NT2/D1 (cell line): ENCODE measurements around the gene ACOT9.

Experiments
- DNase-seq: peaks from one replicate; pipeline ENCODE4 v3.0.0-alpha.2; 2011; ENCODE audit warnings: low read depth, low spot score
- H3K27me3 ChIP-seq: 2 replicates; pipeline ENCODE4 v1.6.0; 2011; ENCODE audit warnings: mild to moderate bottlenecking; ENCODE audit not compliant: insufficient read length, insufficient read depth
- H3K36me3 ChIP-seq: 2 replicates; pipeline ENCODE4 v1.6.1; 2011; ENCODE audit warnings: mild to moderate bottlenecking, low read length, mixed read lengths; ENCODE audit not compliant: insufficient read depth, insufficient read length
- H3K4me1 ChIP-seq: 2 replicates; pipeline ENCODE4 v1.5.1; 2011; ENCODE audit not compliant: insufficient read depth, insufficient read length
- H3K4me3 ChIP-seq: 2 replicates; pipeline ENCODE4 v1.5.1; 2011; ENCODE audit warnings: low read depth; ENCODE audit not compliant: insufficient read length
- H3K9ac ChIP-seq: 2 replicates; pipeline ENCODE4 v1.6.0; 2011; ENCODE audit warnings: low read depth; ENCODE audit not compliant: insufficient read length
- H3K9me3 ChIP-seq: 2 replicates; pipeline ENCODE4 v1.5.1; 2011; ENCODE audit warnings: mild to moderate bottlenecking, low read length; ENCODE audit not compliant: insufficient read depth
- SUZ12 ChIP-seq: IDR thresholded peaks from 2 replicates; pipeline ENCODE4 v1.6.1; 2011; ENCODE audit not compliant: insufficient read length, insufficient read depth; ENCODE audit errors: extremely low read depth
- YY1 ChIP-seq: IDR thresholded peaks from 2 replicates; pipeline ENCODE4 v1.6.1; 2011; ENCODE audit not compliant: insufficient read length, insufficient read depth
- ZNF274 ChIP-seq: IDR thresholded peaks from 2 replicates; pipeline ENCODE4 v1.6.1; 2011; ENCODE audit warnings: mild to moderate bottlenecking, low read depth, low read length

ACOT9 gene

DNA sequence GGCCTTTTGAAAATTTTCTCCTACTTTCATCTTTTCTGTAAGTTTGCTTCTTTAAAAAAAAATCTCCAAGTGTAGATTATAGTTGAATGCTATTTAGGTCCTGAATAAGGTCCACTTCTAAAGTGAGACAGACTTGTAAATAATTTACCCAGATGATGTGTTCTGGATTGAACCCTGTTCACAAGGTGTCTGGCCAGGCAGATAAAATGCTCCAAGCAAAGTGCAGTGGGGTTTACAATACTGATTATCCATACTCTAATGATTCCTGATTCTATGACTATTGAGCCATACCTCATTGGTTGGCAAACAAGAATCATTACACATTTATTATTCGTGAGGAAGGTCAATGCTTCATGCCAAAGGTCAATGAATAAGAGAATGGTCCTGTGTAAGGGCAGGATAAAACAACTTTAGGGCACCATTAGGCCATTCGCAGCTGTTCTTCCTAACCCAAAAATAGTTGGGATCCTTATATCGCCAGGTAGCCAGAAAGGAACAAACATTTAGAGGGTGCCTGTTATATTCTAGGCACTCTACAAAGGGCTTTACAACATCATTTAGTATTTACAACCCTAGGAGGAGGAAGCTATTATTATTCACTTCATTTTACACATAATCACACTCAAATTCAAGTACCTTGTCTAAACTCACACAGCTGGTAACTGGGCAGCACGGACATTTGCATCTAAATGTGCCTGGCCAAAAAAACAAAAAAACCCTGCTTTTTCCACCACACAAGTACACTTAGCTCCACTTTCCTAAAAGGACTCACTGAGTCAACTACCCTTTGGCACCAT, 21.3 kb upstream of the ACOT9 start:
- no peak for DNase-seq
- Histone ChIP-seq H3K9me3 (peaks cover 13% of the 10 kb centered on the region; the same call in 1 of the 2 replicates), H3K36me3 (no peaks in the 10 kb centered on the region), H3K4me1 (no peaks in the 10 kb centered on the region), H3K4me3 (no peak overlapping the region), H3K9ac (no peak overlapping the region), H3K27me3 (no peaks in the 10 kb centered on the region)
- TF ChIP-seq ZNF274 = no peak
- no peak for TF ChIP-seq SUZ12
- no peak for TF ChIP-seq YY1

DNA sequence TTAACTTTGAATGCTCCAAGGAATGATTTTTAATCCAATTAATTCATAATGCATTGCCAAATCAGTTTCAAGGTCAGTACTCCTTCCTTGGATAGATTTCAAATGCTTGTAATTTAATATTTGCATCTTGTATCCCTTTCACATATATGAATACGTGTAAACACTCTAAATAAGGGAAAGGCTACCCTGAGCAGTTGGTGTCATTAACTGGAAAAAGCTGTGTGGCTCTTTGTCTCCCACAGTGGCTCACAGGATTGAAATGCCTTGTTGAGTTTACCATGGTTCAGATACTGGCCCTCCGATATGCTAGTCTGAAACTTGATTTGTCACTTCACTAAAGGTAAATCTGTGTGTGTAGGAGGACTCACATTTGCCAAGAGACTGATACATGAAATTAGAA, 16.7 kb upstream of the ACOT9 start:
- TF ChIP-seq SUZ12 = no peak
- TF ChIP-seq YY1 = no peak
- no peak for TF ChIP-seq ZNF274
- no peaks in the 10 kb centered on the region for H3K4me1 ChIP-seq
- H3K4me3 ChIP-seq = no peak overlapping the region
- H3K36me3 ChIP-seq = no peaks in the 10 kb centered on the region
- no peaks in the 10 kb centered on the region for H3K27me3 ChIP-seq
- H3K9me3 ChIP-seq = no peaks in the 10 kb centered on the region
- no peak overlapping the region for H3K9ac ChIP-seq
- DNase-seq = no peak

- H3K4me3 ChIP-seq = no peak overlapping the region
- peak; percentile 63 for DNase-seq
- TF ChIP-seq SUZ12 = no peak
- no peak for TF ChIP-seq ZNF274
- TF ChIP-seq YY1 = no peak
- no peak overlapping the region for H3K9ac ChIP-seq
- H3K36me3 ChIP-seq = no peaks in the 10 kb centered on the region
- H3K27me3 ChIP-seq = no peaks in the 10 kb centered on the region
- H3K4me1 ChIP-seq = no peaks in the 10 kb centered on the region
- H3K9me3 ChIP-seq = no peaks in the 10 kb centered on the region
These were observed 13.1 kb upstream of the ACOT9 start for GRCh38 chrX:23756165-23756564.

GRCh38 chrX:23754664-23755063, 11.6 kb upstream of the ACOT9 start:
- no peak for DNase-seq
- TF ChIP-seq ZNF274 (no peak), YY1 (no peak), SUZ12 (no peak)
- no peaks in the 10 kb centered on the region for H3K27me3 ChIP-seq
- H3K9ac ChIP-seq = no peak overlapping the region
- H3K36me3 ChIP-seq = no peaks in the 10 kb centered on the region
- no peak overlapping the region for H3K4me3 ChIP-seq
- no peaks in the 10 kb centered on the region for H3K9me3 ChIP-seq
- H3K4me1 ChIP-seq = no peaks in the 10 kb centered on the region

DNA sequence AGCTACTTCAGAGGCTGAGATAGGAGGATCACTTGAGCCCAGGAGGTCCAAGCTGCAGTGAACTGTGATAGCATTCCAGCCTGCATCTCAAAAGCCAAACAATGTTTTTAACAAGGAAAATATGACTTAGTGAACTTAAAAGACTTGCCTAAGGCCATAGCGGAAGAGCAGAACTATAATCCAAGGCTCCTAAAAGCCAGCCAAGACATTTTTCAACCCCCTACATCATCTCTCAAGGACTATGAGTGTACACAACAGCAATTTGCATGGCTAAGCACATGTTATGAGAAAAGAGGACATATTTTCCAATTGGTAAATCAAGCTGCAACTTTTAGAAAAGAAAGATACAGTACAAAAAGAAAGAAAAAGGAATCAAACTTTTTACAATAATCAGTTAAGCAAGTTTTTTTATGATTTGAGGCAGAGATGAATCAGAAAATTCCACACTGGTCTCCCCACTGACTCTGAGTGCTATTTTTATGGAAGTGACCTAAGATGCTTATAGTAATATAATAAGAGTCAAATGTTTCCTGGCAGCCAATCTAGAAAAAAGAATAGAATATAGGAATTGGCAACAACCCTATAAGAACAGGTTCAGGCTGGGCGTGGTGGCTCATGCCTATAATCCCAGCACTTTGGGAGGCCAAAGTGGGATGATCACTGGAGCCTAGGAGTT, 9.8 kb upstream of the ACOT9 start:
- DNase-seq = no peak
- Histone ChIP-seq H3K9ac (no peak overlapping the region), H3K36me3 (no peaks in the 10 kb centered on the region), H3K9me3 (no peaks in the 10 kb centered on the region), H3K27me3 (no peaks in the 10 kb centered on the region), H3K4me1 (no peaks in the 10 kb centered on the region), H3K4me3 (no peak overlapping the region)
- TF ChIP-seq YY1 = no peak
- TF ChIP-seq ZNF274 = no peak
- no peak for TF ChIP-seq SUZ12

DNA sequence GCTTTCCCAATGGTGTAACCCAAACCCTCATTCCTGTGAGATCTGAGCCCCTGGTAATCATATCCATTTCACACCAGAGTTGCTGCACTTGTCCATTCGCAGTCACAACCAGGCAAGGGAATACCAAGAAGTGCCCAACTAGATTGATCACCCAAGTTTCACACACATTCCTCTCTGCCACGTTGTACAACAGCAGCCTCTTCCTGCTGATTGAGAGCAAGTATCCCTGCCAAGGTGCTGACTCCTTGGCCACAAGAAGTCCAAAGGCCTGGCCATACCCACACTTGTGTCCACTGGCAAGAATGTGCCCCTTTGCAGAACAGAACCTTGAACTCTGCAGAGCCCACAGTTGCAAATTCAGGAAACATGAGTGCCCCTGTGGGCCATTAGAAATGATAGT, 6.5 kb upstream of the ACOT9 start:
- Histone ChIP-seq H3K4me3 (no peak overlapping the region), H3K9ac (no peak overlapping the region), H3K36me3 (no peaks in the 10 kb centered on the region), H3K9me3 (no peaks in the 10 kb centered on the region), H3K4me1 (no peaks in the 10 kb centered on the region), H3K27me3 (no peaks in the 10 kb centered on the region)
- DNase-seq = no peak
- no peak for TF ChIP-seq ZNF274

- Histone ChIP-seq H3K36me3 (no peaks in the 10 kb centered on the region), H3K4me3 (no peak overlapping the region), H3K9me3 (no peaks in the 10 kb centered on the region), H3K9ac (no peak overlapping the region), H3K4me1 (no peaks in the 10 kb centered on the region), H3K27me3 (no peaks in the 10 kb centered on the region)
- no peak for TF ChIP-seq ZNF274
- no peak for TF ChIP-seq YY1
- TF ChIP-seq SUZ12 = no peak
- no peak for DNase-seq
These were observed 6.1 kb upstream of the ACOT9 start for GRCh38 chrX:23749129-23749528.
